Measurements from ENCODE around the gene TOR1B.

Gene TOR1B

GRCh38 chr9:129832982-129833381 lies 30.0 kb downstream of the TOR1B start:
- no peak overlapping the region for H3K9ac ChIP-seq (ENCODE audit: low read length)
- no peaks in the 10 kb centered on the region for H3F3A ChIP-seq (ENCODE audit: insufficient read depth)
- H4K20me1 ChIP-seq (ENCODE audit: low read depth, low read length) = no peaks in the 10 kb centered on the region
- peaks cover 18% of the 10 kb centered on the region for H3K79me2 ChIP-seq (ENCODE audit: insufficient read depth, low read length)
- TF ChIP-seq EZH2phosphoT487 (conservative IDR thresholded peaks at IDR 0.05; ENCODE audit: low read length) = no peak
- TF ChIP-seq CTCF (IDR thresholded peaks at IDR 0.05; ENCODE audit: insufficient read depth, low read length, poor library complexity, severe bottlenecking) = no peak
- peaks cover 10% of the 10 kb centered on the region; the same call in 1 of the 2 replicates for H3K36me3 ChIP-seq (ENCODE audit: low read length)
- no peaks in the 10 kb centered on the region for H3K9me3 ChIP-seq (ENCODE audit: insufficient read depth, low read length)
- no peak overlapping the region for H3K4me2 ChIP-seq (ENCODE audit: low read depth, low read length, poor library complexity, severe bottlenecking)
- no peak overlapping the region for H2AFZ ChIP-seq (ENCODE audit: low read depth, low read length, severe bottlenecking)
- H3K4me3 ChIP-seq (ENCODE audit: insufficient read depth, low read length, poor library complexity, severe bottlenecking) = no peak overlapping the region
- H3K9me2 ChIP-seq (replicated peaks; ENCODE audit: insufficient read depth, low read length) = no peaks in the 10 kb centered on the region
- H3K27ac ChIP-seq (ENCODE audit: low read depth, low read length) = no peak overlapping the region
- H3K27me3 ChIP-seq (ENCODE audit: low read length) = no peaks in the 10 kb centered on the region

GRCh38 chr9:129834489-129835127 lies 31.6 kb downstream of the TOR1B start:
- H4K20me1 ChIP-seq (ENCODE audit: low read depth, low read length) = no peaks in the 10 kb centered on the region
- no peaks in the 10 kb centered on the region for H3K9me3 ChIP-seq (ENCODE audit: insufficient read depth, low read length)
- H3K9me2 ChIP-seq (replicated peaks; ENCODE audit: insufficient read depth, low read length) = no peaks in the 10 kb centered on the region
- H3F3A ChIP-seq (ENCODE audit: insufficient read depth) = no peaks in the 10 kb centered on the region
- peak overlapping the region; percentile 52 for H2AFZ ChIP-seq (ENCODE audit: low read depth, low read length, severe bottlenecking)
- H3K4me3 ChIP-seq (ENCODE audit: insufficient read depth, low read length, poor library complexity, severe bottlenecking) = peak overlapping the region; percentile 86
- H3K4me2 ChIP-seq (ENCODE audit: low read depth, low read length, poor library complexity, severe bottlenecking) = peak overlapping the region; percentile 79
- H3K27ac ChIP-seq (ENCODE audit: low read depth, low read length) = peak overlapping the region; percentile 39
- peaks cover 10% of the 10 kb centered on the region; the same call in 1 of the 2 replicates for H3K36me3 ChIP-seq (ENCODE audit: low read length)
- TF ChIP-seq EZH2phosphoT487 (conservative IDR thresholded peaks at IDR 0.05; ENCODE audit: low read length) (no peak), CTCF (IDR thresholded peaks at IDR 0.05; ENCODE audit: insufficient read depth, low read length, poor library complexity, severe bottlenecking) (no peak)
- H3K9ac ChIP-seq (ENCODE audit: low read length) = peak overlapping the region; percentile 75
- peaks cover 18% of the 10 kb centered on the region for H3K79me2 ChIP-seq (ENCODE audit: insufficient read depth, low read length)
- no peaks in the 10 kb centered on the region for H3K27me3 ChIP-seq (ENCODE audit: low read length)

GRCh38 chr9:129835128-129835859 lies 32.3 kb downstream of the TOR1B start, which contains the start of the genes C9orf78 and USP20:
Gene C9orf78 (minus strand): TSS chr9:129835275. CDS start chr9:129835221, 54 bp downstream.
Gene USP20 (plus strand): TSS chr9:129835458. CDS start chr9:129852556, 17,098 bp downstream.
- peaks cover 18% of the 10 kb centered on the region for H3K79me2 ChIP-seq (ENCODE audit: insufficient read depth, low read length)

More at GRCh38 chr9:129835128-129835859, 32.3 kb downstream of the TOR1B start, which contains the start of the genes C9orf78 and USP20:
- no peaks in the 10 kb centered on the region for H3F3A ChIP-seq (ENCODE audit: insufficient read depth)
- peak within 1 kb of the TSS; percentile 95 for H3K4me2 ChIP-seq (ENCODE audit: low read depth, low read length, poor library complexity, severe bottlenecking)
- peak within 1 kb of the TSS; percentile 86 for H3K4me3 ChIP-seq (ENCODE audit: insufficient read depth, low read length, poor library complexity, severe bottlenecking)
- H2AFZ ChIP-seq (ENCODE audit: low read depth, low read length, severe bottlenecking) = peak within 1 kb of the TSS; percentile 52
- H3K9ac ChIP-seq (ENCODE audit: low read length) = peak within 1 kb of the TSS; percentile 75
- H3K27me3 ChIP-seq (ENCODE audit: low read length) = no peaks in the 10 kb centered on the region
- peak within 1 kb of the TSS; percentile 39 for H3K27ac ChIP-seq (ENCODE audit: low read depth, low read length)
- no peaks in the 10 kb centered on the region for H4K20me1 ChIP-seq (ENCODE audit: low read depth, low read length)
- H3K9me3 ChIP-seq (ENCODE audit: insufficient read depth, low read length) = no peaks in the 10 kb centered on the region
- H3K36me3 ChIP-seq (ENCODE audit: low read length) = peaks cover 10% of the 10 kb centered on the region; the same call in 1 of the 2 replicates
- TF ChIP-seq CTCF (IDR thresholded peaks at IDR 0.05; ENCODE audit: insufficient read depth, low read length, poor library complexity, severe bottlenecking) = no peak
- TF ChIP-seq EZH2phosphoT487 (conservative IDR thresholded peaks at IDR 0.05; ENCODE audit: low read length) = no peak
- H3K9me2 ChIP-seq (replicated peaks; ENCODE audit: insufficient read depth, low read length) = no peaks in the 10 kb centered on the region
